ENCODE results near the gene SELL.
"Not testable (repeated sequence)": the region's sequence is repeated elsewhere in the genome, so short reads cannot be mapped to it uniquely, and the experiment has no call there.

SELL gene

GRCh38 chr1:169711469-169712308 lies at the start of gene SELL:
TSS of gene SELL (minus strand) at chr1:169711620. CDS start at chr1:169711498, 122 bp downstream.
- peak; percentile 9 for DNase-seq

GRCh38 chr1:169759038-169759437 lies 47.6 kb upstream of the SELL start:
- no peak for DNase-seq

- no peak for DNase-seq
Measured at GRCh38 chr1:169753549-169753948, 42.1 kb upstream of the SELL start.

GRCh38 chr1:169750041-169750440 lies 38.6 kb upstream of the SELL start:
- no peak for DNase-seq

- no peak for DNase-seq
Measured at GRCh38 chr1:169746550-169746949, 35.1 kb upstream of the SELL start.

GRCh38 chr1:169745015-169745861 lies 33.8 kb upstream of the SELL start:
- DNase-seq = no peak

- DNase-seq = no peak
Measured at GRCh38 chr1:169741666-169742394, 30.4 kb upstream of the SELL start.

GRCh38 chr1:169739980-169740379 lies 28.6 kb upstream of the SELL start:
- DNase-seq = no peak

- no peak for DNase-seq
Measured at GRCh38 chr1:169733924-169734323, 22.5 kb upstream of the SELL start, which contains the start of gene SELE. TSS of gene SELE (minus strand) at chr1:169734079. CDS start at chr1:169733612, 467 bp downstream.

- no peak for DNase-seq
Measured at GRCh38 chr1:169731446-169731845, 20.0 kb upstream of the SELL start.

- no peak for DNase-seq
Measured at GRCh38 chr1:169729991-169730390, 18.6 kb upstream of the SELL start.

- no peak for DNase-seq
Measured at GRCh38 chr1:169727307-169727706, 15.9 kb upstream of the SELL start.

GRCh38 chr1:169726851-169727250 lies 15.4 kb upstream of the SELL start:
- no peak for DNase-seq

GRCh38 chr1:169725930-169726329 lies 14.5 kb upstream of the SELL start:
- DNase-seq = no peak

GRCh38 chr1:169724168-169724567 lies 12.7 kb upstream of the SELL start:
- no peak for DNase-seq

- DNase-seq = no peak
Measured at GRCh38 chr1:169723763-169724162, 12.3 kb upstream of the SELL start.

- no peak for DNase-seq
Measured at GRCh38 chr1:169722779-169723178, 11.4 kb upstream of the SELL start.

- DNase-seq = not testable (repeated sequence)
Measured at GRCh38 chr1:169715100-169715499, 3.7 kb upstream of the SELL start.

- not testable (repeated sequence) for DNase-seq
Measured at GRCh38 chr1:169713090-169713489, 1.7 kb upstream of the SELL start.

GRCh38 chr1:169712309-169712631 lies 850 bp upstream of the SELL start:
- DNase-seq = no peak

- no peak for DNase-seq
Measured at GRCh38 chr1:169708647-169709046, 2.8 kb downstream of the SELL start.

- no peak for DNase-seq
Measured at GRCh38 chr1:169707912-169708604, 3.4 kb downstream of the SELL start.

- no peak for DNase-seq
Measured at GRCh38 chr1:169704797-169705196, 6.6 kb downstream of the SELL start.
